OCI-LY1 (cell line): Measurements from ENCODE around the gene OR2T10.
"Not testable (repeated sequence)": the region's sequence is repeated elsewhere in the genome, so short reads cannot be mapped to it uniquely, and the experiment has no call there.

ENCODE experiments used
- EZH2 ChIP-seq: fragments of 200-600 bp; sonication (generic), shearing (Covaris generic); IDR thresholded peaks from 2 replicates; pipeline ENCODE4 v1.8.0; 2017; ENCODE audit warnings: borderline replicate concordance, mixed run types, mild to moderate bottlenecking, antibody characterized with exemption, low read length, moderate library complexity, mixed read lengths
- TF ChIP-seq, protein P1 (sequence below): fragments of 200-600 bp; sonication (generic), shearing (Covaris generic); IDR thresholded peaks from 2 replicates; pipeline ENCODE4 v1.5.1; 2017; ENCODE audit warnings: mild to moderate bottlenecking, antibody characterized with exemption, low read length, moderate library complexity, mixed read lengths

DNA sequence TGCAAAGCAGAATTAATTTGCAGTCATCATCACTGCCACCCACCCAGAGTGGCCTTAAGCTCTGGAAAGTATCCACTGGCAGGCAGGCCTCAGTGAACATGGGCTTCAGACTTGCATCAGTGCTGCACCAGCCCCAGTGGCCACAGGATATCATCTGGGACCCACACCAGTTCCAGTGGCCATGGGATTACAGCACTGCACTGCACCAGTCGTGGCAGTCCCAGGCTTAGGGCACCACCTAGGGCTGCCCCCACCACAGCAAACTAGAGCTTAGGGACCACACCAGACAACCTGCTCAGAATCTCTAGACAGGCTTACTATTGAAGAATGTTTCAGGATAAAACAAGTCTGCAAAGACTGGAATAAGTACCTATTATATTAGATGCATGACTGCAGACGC lies 50.1 kb downstream of the OR2T10 start:
- TF ChIP-seq, protein P1, sequence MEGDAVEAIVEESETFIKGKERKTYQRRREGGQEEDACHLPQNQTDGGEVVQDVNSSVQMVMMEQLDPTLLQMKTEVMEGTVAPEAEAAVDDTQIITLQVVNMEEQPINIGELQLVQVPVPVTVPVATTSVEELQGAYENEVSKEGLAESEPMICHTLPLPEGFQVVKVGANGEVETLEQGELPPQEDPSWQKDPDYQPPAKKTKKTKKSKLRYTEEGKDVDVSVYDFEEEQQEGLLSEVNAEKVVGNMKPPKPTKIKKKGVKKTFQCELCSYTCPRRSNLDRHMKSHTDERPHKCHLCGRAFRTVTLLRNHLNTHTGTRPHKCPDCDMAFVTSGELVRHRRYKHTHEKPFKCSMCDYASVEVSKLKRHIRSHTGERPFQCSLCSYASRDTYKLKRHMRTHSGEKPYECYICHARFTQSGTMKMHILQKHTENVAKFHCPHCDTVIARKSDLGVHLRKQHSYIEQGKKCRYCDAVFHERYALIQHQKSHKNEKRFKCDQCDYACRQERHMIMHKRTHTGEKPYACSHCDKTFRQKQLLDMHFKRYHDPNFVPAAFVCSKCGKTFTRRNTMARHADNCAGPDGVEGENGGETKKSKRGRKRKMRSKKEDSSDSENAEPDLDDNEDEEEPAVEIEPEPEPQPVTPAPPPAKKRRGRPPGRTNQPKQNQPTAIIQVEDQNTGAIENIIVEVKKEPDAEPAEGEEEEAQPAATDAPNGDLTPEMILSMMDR = not testable (repeated sequence)
- not testable (repeated sequence) for TF ChIP-seq EZH2
